IPS DF 6.9 (cell line): ENCODE measurements around the gene FNDC8.

Experiments used
- DNase-seq: peaks from one replicate; pipeline ENCODE4 v3.0.0-alpha.2; 2013; ENCODE audit warnings: low read depth, low spot score
- H3K27ac ChIP-seq: one replicate; pipeline ENCODE4 v1.5.1; 2013; ENCODE audit warnings: low read length, control low read depth
- H3K27me3 ChIP-seq: 2 replicates; pipeline ENCODE4 v1.6.1; 2013; ENCODE audit warnings: mild to moderate bottlenecking, low read length; ENCODE audit not compliant: control insufficient read depth, insufficient read depth
- H3K36me3 ChIP-seq: 2 replicates; pipeline ENCODE4 v1.6.1; 2013; ENCODE audit warnings: low read length; ENCODE audit not compliant: control insufficient read depth, insufficient read depth
- H3K4me1 ChIP-seq: 2 replicates; pipeline ENCODE4 v1.6.1; 2013; ENCODE audit warnings: low read length; ENCODE audit not compliant: control insufficient read depth, insufficient read depth
- H3K4me3 ChIP-seq: 2 replicates; pipeline ENCODE4 v1.5.1; 2013; ENCODE audit warnings: mild to moderate bottlenecking, low read length
- H3K9me3 ChIP-seq: 2 replicates; pipeline ENCODE4 v1.6.1; 2013; ENCODE audit warnings: low read length, inconsistent platforms; ENCODE audit not compliant: control insufficient read depth, insufficient read depth
- WGBS: extraction: QIAGEN DNeasy Blood & Tissue Kit; methylation state at CpG from one replicate; pipeline ENCODE4 v1.1.7; 2013; ENCODE audit warnings: mixed read lengths, missing lambda C conversion rate; ENCODE audit not compliant: insufficient read length, insufficient coverage; 5-methylcytosine and 5-hydroxymethylcytosine counted together

The FNDC8 gene

GRCh38 chr17:35121315-35121714 lies at the start of gene FNDC8:
TSS of gene FNDC8 (plus strand) at chr17:35121615. CDS start at chr17:35121694, 79 bp downstream.
- DNase-seq = no peak
- Histone ChIP-seq H3K27me3 (peaks cover 2% of the 10 kb centered on the region; the same call in 1 of the 2 replicates), H3K4me1 (no peaks in the 10 kb centered on the region), H3K4me3 (no peak within 1 kb of the TSS), H3K9me3 (no peaks in the 10 kb centered on the region), H3K36me3 (no peaks in the 10 kb centered on the region), H3K27ac (no peak within 1 kb of the TSS)
- WGBS = no CpG with 5 or more reads among the region's 3 CpGs

GRCh38 chr17:35073183-35073790 lies 48.1 kb upstream of the FNDC8 start:
- Histone ChIP-seq H3K4me3 (no peak overlapping the region), H3K27me3 (no peaks in the 10 kb centered on the region), H3K9me3 (no peaks in the 10 kb centered on the region), H3K36me3 (no peaks in the 10 kb centered on the region), H3K27ac (no peak overlapping the region), H3K4me1 (no peaks in the 10 kb centered on the region; the same call in 1 of the 2 replicates)
- DNase-seq = no peak
- WGBS = no CpG with 5 or more reads among the region's 3 CpGs

- Histone ChIP-seq H3K27me3 (no peaks in the 10 kb centered on the region), H3K4me3 (no peak overlapping the region), H3K9me3 (no peaks in the 10 kb centered on the region), H3K36me3 (no peaks in the 10 kb centered on the region), H3K4me1 (no peaks in the 10 kb centered on the region; the same call in 1 of the 2 replicates), H3K27ac (no peak overlapping the region)
- no peak for DNase-seq
- no CpG with 5 or more reads among the region's 5 CpGs for WGBS
Observed at GRCh38 chr17:35073991-35074627, 47.3 kb upstream of the FNDC8 start.

GRCh38 chr17:35074711-35075707 lies 46.4 kb upstream of the FNDC8 start:
- no CpG with 5 or more reads among the region's 2 CpGs for WGBS
- no peaks in the 10 kb centered on the region for H3K36me3 ChIP-seq
- H3K27ac ChIP-seq = no peak overlapping the region
- no peak overlapping the region for H3K4me3 ChIP-seq
- no peaks in the 10 kb centered on the region for H3K9me3 ChIP-seq
- H3K27me3 ChIP-seq = no peaks in the 10 kb centered on the region
- no peak for DNase-seq
- no peaks in the 10 kb centered on the region; the same call in 1 of the 2 replicates for H3K4me1 ChIP-seq

- no peaks in the 10 kb centered on the region; the same call in 1 of the 2 replicates for H3K4me1 ChIP-seq
- no peaks in the 10 kb centered on the region for H3K27me3 ChIP-seq
- WGBS = no CpG with 5 or more reads among the region's 1 CpG
- no peak overlapping the region for H3K27ac ChIP-seq
- no peaks in the 10 kb centered on the region for H3K36me3 ChIP-seq
- no peak overlapping the region for H3K4me3 ChIP-seq
- H3K9me3 ChIP-seq = no peaks in the 10 kb centered on the region
- DNase-seq = no peak
Observed at GRCh38 chr17:35076874-35077273, 44.5 kb upstream of the FNDC8 start.

- no peak for DNase-seq
- Histone ChIP-seq H3K27ac (no peak overlapping the region), H3K4me1 (no peaks in the 10 kb centered on the region; the same call in 1 of the 2 replicates), H3K4me3 (no peak overlapping the region), H3K27me3 (no peaks in the 10 kb centered on the region), H3K9me3 (no peaks in the 10 kb centered on the region), H3K36me3 (no peaks in the 10 kb centered on the region)
- no CpG with 5 or more reads among the region's 1 CpG for WGBS
Observed at GRCh38 chr17:35079547-35080423, 41.6 kb upstream of the FNDC8 start.

GRCh38 chr17:35080536-35080935 lies 40.9 kb upstream of the FNDC8 start:
- Histone ChIP-seq H3K4me3 (no peak overlapping the region), H3K9me3 (no peaks in the 10 kb centered on the region), H3K36me3 (no peaks in the 10 kb centered on the region), H3K4me1 (no peaks in the 10 kb centered on the region; the same call in 1 of the 2 replicates), H3K27ac (no peak overlapping the region), H3K27me3 (no peaks in the 10 kb centered on the region)
- no peak for DNase-seq
- no CpG with 5 or more reads among the region's 1 CpG for WGBS

- no peaks in the 10 kb centered on the region for H3K36me3 ChIP-seq
- DNase-seq = no peak
- no CpG with 5 or more reads among the region's 1 CpG for WGBS
- no peaks in the 10 kb centered on the region for H3K27me3 ChIP-seq
- no peak overlapping the region for H3K27ac ChIP-seq
- H3K9me3 ChIP-seq = no peaks in the 10 kb centered on the region
- H3K4me1 ChIP-seq = no peaks in the 10 kb centered on the region; the same call in 1 of the 2 replicates
- no peak overlapping the region for H3K4me3 ChIP-seq
Observed at GRCh38 chr17:35081638-35082037, 39.8 kb upstream of the FNDC8 start.

- H3K27ac ChIP-seq = no peak overlapping the region
- no peak for DNase-seq
- H3K4me1 ChIP-seq = no peaks in the 10 kb centered on the region; the same call in 1 of the 2 replicates
Observed at GRCh38 chr17:35082073-35082657, 39.2 kb upstream of the FNDC8 start.

More at GRCh38 chr17:35082073-35082657, 39.2 kb upstream of the FNDC8 start:
- H3K36me3 ChIP-seq = no peaks in the 10 kb centered on the region
- no peak overlapping the region for H3K4me3 ChIP-seq
- no peaks in the 10 kb centered on the region for H3K27me3 ChIP-seq
- no peaks in the 10 kb centered on the region for H3K9me3 ChIP-seq
- no CpG with 5 or more reads among the region's 3 CpGs for WGBS
